ENCODE results near the gene ROR1. TPM values are rescaled to one million over a fixed set of nuclear protein-coding genes. Genes with fewer than 3 reads are reported as not detected.
A peak's percentile ranks its signal among the peaks of the same experiment; 100 is the strongest.

Gene ROR1
- total and polyA plus RNA-seq, 9 of the 15 experiments (the other 6 are each of a cell fraction or from before 2014, with no cell fraction given) = 0.02 TPM; not detected in 8

DNA sequence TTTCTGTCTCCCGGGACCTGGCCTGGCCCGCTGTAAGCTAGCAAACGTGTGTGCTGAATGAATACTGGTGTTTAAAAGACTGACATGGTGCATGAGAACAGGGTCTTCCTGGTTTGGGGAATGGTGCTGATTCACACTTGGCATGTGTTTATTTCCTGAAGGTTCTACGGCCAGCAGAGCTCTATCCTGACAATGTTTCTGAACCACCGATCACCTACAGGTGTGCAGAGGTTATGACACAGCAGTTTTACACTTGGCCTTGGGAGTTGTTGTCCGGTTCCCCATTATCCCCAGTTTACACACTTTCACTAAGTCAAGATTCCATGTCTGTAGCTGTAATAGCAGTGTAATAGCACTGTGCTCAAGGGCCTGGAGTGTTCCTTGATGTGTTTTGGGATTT, 127.3 kb downstream of the ROR1 start:
- Histone ChIP-seq H3K4me1 (replicated peaks in 1 of 2; ENCODE audit: control insufficient read depth in 2 of 2, insufficient read depth in 2 of 2, low read length in 2 of 2) (no peaks in the 10 kb centered on the region), H3K9me3 (replicated peaks; ENCODE audit: control insufficient read depth, insufficient read depth, low read depth, low read length) (no peaks in the 10 kb centered on the region), H3K9me1 (ENCODE audit: control insufficient read depth, insufficient read depth, low read length) (no peaks in the 10 kb centered on the region), H3K9ac (ENCODE audit: insufficient read depth in 1 of 2, low read depth in 2 of 2, low read length in 2 of 2) (no peak overlapping the region), H3K4me3 (no peak overlapping the region), H2AFZ (ENCODE audit: low read depth, low read length) (no peak overlapping the region), H3K27me3 (ENCODE audit: control insufficient read depth in 2 of 2, insufficient read depth in 2 of 2, low read length in 2 of 2) (no peaks in the 10 kb centered on the region), H4K20me1 (replicated peaks; ENCODE audit: control insufficient read depth, insufficient read depth, low read length) (no peaks in the 10 kb centered on the region), H3K27ac (ENCODE audit: extremely low read depth, low read depth, low read length) (no peak overlapping the region), H3K36me3 (ENCODE audit: control insufficient read depth, insufficient read depth, low read length) (no peaks in the 10 kb centered on the region), H3K79me2 (ENCODE audit: control insufficient read depth, insufficient read depth, low read length) (no peaks in the 10 kb centered on the region), H3K4me2 (ENCODE audit: insufficient read depth, low read length) (no peak overlapping the region)
- FAIRE-seq (no peak), ATAC-seq (no peak), DNase-seq (ENCODE audit: extremely low read depth in 1 of 4, low spot score in 3 of 4) (no peak)
- TF ChIP-seq ZNF253 (CRISPR knock-in tag; conservative IDR thresholded peaks at IDR 0.05) = no peak
- 0 out of 2 replicates have a peak, but pooled peaks have one; percentile 6 for TF ChIP-seq NFE2 (IDR thresholded peaks at IDR 0.05; ENCODE audit: low read depth)
- 2% methylated on average over 5 of the region's 6 CpGs for WGBS (ENCODE audit: insufficient coverage, low coverage, missing lambda C conversion rate)
- in situ Hi-C loops (cut with MboI) = no loop called here
- CTCF ChIA-PET (ENCODE audit: low intra/inter-chr PET ratio) = no interaction called here
- POLR2A ChIA-PET = no interaction called here
- no TSS peak for BruUV-seq (replicated peaks)
- intact Hi-C loops (cut with micrococcal nuclease) = no loop called here

DNA sequence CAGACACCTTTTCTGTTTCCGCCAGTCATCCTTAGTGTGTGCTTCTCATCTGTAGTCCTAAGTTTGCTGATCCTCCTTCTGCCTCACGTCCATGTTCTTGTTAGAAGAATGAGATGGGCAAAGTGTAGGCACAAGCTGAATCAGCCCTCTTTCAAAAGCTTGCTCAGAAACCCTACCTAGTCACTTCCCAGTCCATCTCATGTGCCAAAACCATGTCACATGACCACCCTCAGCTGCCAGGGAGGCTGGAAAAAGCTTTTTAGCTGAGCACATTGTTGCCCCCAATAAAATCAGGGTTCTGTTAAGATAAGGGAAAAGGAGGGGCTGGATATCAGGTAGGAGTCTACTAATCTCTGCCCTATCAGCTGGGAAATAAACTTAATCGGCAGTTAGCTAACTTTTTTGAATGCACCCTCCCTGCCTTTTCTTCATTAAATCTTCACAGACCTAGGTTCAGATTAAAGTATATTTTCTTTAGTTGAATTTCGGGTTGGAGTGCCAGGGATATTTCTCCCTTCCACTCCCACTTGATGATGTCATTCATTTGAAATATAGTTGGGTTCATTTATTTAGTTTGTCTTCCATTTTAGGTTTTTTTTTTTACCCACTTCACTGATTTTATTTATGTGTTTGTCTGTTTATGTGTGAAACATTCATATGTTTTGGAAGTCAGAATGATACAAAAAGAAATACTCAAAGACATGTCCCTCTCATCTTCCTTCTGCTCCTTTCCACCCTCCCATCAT, 129.2 kb downstream of the ROR1 start:
- TF ChIP-seq ZNF431 (CRISPR knock-in tag; IDR thresholded peaks at IDR 0.05) = no peak
- TF ChIP-seq, protein P1, sequence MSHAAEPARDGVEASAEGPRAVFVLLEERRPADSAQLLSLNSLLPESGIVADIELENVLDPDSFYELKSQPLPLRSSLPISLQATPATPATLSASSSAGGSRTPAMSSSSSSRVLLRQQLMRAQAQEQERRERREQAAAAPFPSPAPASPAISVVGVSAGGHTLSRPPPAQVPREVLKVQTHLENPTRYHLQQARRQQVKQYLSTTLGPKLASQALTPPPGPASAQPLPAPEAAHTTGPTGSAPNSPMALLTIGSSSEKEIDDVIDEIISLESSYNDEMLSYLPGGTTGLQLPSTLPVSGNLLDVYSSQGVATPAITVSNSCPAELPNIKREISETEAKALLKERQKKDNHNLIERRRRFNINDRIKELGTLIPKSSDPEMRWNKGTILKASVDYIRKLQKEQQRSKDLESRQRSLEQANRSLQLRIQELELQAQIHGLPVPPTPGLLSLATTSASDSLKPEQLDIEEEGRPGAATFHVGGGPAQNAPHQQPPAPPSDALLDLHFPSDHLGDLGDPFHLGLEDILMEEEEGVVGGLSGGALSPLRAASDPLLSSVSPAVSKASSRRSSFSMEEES (CRISPR knock-in tag; IDR thresholded peaks at IDR 0.05) = peak; percentile 31; the same call in 1 of the 2 replicates
- no TSS peak for BruUV-seq (replicated peaks)
- no peaks in the 10 kb centered on the region for H3K27me3 ChIP-seq (ENCODE audit: control insufficient read depth in 2 of 2, insufficient read depth in 2 of 2, low read length in 2 of 2)
- H3K36me3 ChIP-seq (ENCODE audit: control insufficient read depth, insufficient read depth, low read length) = no peaks in the 10 kb centered on the region
- in situ Hi-C loops (cut with MboI) = no loop called here
- H3K4me1 ChIP-seq (replicated peaks in 1 of 2; ENCODE audit: control insufficient read depth in 2 of 2, insufficient read depth in 2 of 2, low read length in 2 of 2) = no peaks in the 10 kb centered on the region
- FAIRE-seq (no peak), ATAC-seq (no peak), DNase-seq (ENCODE audit: extremely low read depth in 1 of 4, low spot score in 3 of 4) (no peak)
- no peak overlapping the region for H3K4me2 ChIP-seq (ENCODE audit: insufficient read depth, low read length)
- H3K4me3 ChIP-seq = no peak overlapping the region
- no peaks in the 10 kb centered on the region for H4K20me1 ChIP-seq (replicated peaks; ENCODE audit: control insufficient read depth, insufficient read depth, low read length)
- ChIA-PET CTCF (ENCODE audit: low intra/inter-chr PET ratio) (no interaction called here), POLR2A (no interaction called here)
- no peak overlapping the region for H3K27ac ChIP-seq (ENCODE audit: extremely low read depth, low read depth, low read length)
- no peaks in the 10 kb centered on the region for H3K9me3 ChIP-seq (replicated peaks; ENCODE audit: control insufficient read depth, insufficient read depth, low read depth, low read length)
- no peaks in the 10 kb centered on the region for H3K9me1 ChIP-seq (ENCODE audit: control insufficient read depth, insufficient read depth, low read length)
- H3K79me2 ChIP-seq (ENCODE audit: control insufficient read depth, insufficient read depth, low read length) = no peaks in the 10 kb centered on the region
- H3K9ac ChIP-seq (ENCODE audit: insufficient read depth in 1 of 2, low read depth in 2 of 2, low read length in 2 of 2) = no peak overlapping the region
- intact Hi-C loops (cut with micrococcal nuclease) = no loop called here
- WGBS (ENCODE audit: insufficient coverage, low coverage, missing lambda C conversion rate) = 2% methylated on average over 4 of the region's 4 CpGs
- H2AFZ ChIP-seq (ENCODE audit: low read depth, low read length) = no peak overlapping the region
